GM23248 (cell line): Measurements from ENCODE around the gene SNHG17.

Experiments used
- EZH2 ChIP-seq: fragments of 200-600 bp; sonication (generic); IDR thresholded peaks from 2 replicates; pipeline ENCODE4 v1.6.1; 2018; ENCODE audit warnings: antibody characterized with exemption, mild to moderate bottlenecking; ENCODE audit not compliant: insufficient read depth, poor library complexity, severe bottlenecking
- EZH2phosphoT487 ChIP-seq: fragments of 200-600 bp; sonication (generic); IDR thresholded peaks from 2 replicates; pipeline ENCODE4 v1.6.1; 2018; ENCODE audit warnings: antibody characterized with exemption, moderate library complexity, mild to moderate bottlenecking, low read depth; ENCODE audit not compliant: insufficient read depth

- TF ChIP-seq EZH2 (no peak), EZH2phosphoT487 (no peak)
These were observed 42.8 kb downstream of the SNHG17 start for GRCh38 chr20:38392356-38392755.
